ENCODE data around the gene HSD17B2.

GRCh38 chr16:82088483-82088882, 53.4 kb downstream of the HSD17B2 start:
- TF ChIP-seq EP300 (IDR thresholded peaks at IDR 0.05) (no peak), POLR2A (IDR thresholded peaks at IDR 0.05) (no peak), POLR2AphosphoS5 (IDR thresholded peaks at IDR 0.05) (no peak)
- TF ChIP-seq, protein P1, sequence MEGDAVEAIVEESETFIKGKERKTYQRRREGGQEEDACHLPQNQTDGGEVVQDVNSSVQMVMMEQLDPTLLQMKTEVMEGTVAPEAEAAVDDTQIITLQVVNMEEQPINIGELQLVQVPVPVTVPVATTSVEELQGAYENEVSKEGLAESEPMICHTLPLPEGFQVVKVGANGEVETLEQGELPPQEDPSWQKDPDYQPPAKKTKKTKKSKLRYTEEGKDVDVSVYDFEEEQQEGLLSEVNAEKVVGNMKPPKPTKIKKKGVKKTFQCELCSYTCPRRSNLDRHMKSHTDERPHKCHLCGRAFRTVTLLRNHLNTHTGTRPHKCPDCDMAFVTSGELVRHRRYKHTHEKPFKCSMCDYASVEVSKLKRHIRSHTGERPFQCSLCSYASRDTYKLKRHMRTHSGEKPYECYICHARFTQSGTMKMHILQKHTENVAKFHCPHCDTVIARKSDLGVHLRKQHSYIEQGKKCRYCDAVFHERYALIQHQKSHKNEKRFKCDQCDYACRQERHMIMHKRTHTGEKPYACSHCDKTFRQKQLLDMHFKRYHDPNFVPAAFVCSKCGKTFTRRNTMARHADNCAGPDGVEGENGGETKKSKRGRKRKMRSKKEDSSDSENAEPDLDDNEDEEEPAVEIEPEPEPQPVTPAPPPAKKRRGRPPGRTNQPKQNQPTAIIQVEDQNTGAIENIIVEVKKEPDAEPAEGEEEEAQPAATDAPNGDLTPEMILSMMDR (IDR thresholded peaks at IDR 0.05): no peak
